CD14-positive monocyte (primary cell): Measurements from ENCODE around the gene SGMS1. TPM values are rescaled to one million over a fixed set of nuclear protein-coding genes. Genes with fewer than 3 reads are reported as not detected.

Experiments
- DNase-seq, 3 donors: peaks; one replicate each; pipeline ENCODE4 v3.0.0-alpha.2; 2011 to 2022
- H2AFZ ChIP-seq: 2 replicates; pipeline ENCODE4 v1.6.0; 2012; ENCODE audit warnings: mild to moderate bottlenecking, low read depth, low read length, inconsistent platforms; ENCODE audit not compliant: insufficient read depth, poor library complexity, severe bottlenecking
- H3K27ac ChIP-seq, 2 donors: 1 replicate in 1 of 2; 2 replicates in 1 of 2; pipeline ENCODE4 v1.5.1; 2012 to 2013; ENCODE audit warnings: low read length in 2 of 2, control low read depth in 1 of 2, inconsistent platforms in 1 of 2, low read depth in 1 of 2, mild to moderate bottlenecking in 1 of 2
- H3K27me3 ChIP-seq, 2 donors: one replicate each; pipeline versions ENCODE4 v1.6.0 to v1.6.1; 2011 to 2013; ENCODE audit warnings: low read length in 2 of 2; ENCODE audit not compliant: control insufficient read depth in 2 of 2, insufficient read depth in 2 of 2
- H3K36me3 ChIP-seq, 2 donors: replicated peaks in 1 of 2; 1 replicate in 1 of 2; 2 replicates in 1 of 2; pipeline versions ENCODE4 v1.5.1 to v1.6.1; 2012 to 2013; ENCODE audit warnings: low read length in 2 of 2, control low read depth in 1 of 2, inconsistent platforms in 1 of 2, mild to moderate bottlenecking in 1 of 2; ENCODE audit not compliant: insufficient read depth in 2 of 2, control insufficient read depth in 1 of 2
- H3K4me1 ChIP-seq, 2 donors: 1 replicate in 1 of 2; 2 replicates in 1 of 2; pipeline versions ENCODE4 v1.5.1 to v1.6.1; 2012 to 2013; ENCODE audit warnings: low read length in 2 of 2, control low read depth in 1 of 2, inconsistent platforms in 1 of 2, mild to moderate bottlenecking in 1 of 2, moderate library complexity in 1 of 2; ENCODE audit not compliant: insufficient read depth in 2 of 2, control insufficient read depth in 1 of 2
- H3K4me2 ChIP-seq: replicated peaks from 2 replicates; pipeline ENCODE3; 2012; ENCODE audit warnings: low read length, moderate library complexity, mild to moderate bottlenecking; ENCODE audit not compliant: poor library complexity, severe bottlenecking; ENCODE audit errors: extremely low read depth
- H3K4me3 ChIP-seq, 3 experiments: fragments of 200-600 bp in 1 of 3; sonication (generic) in 1 of 3; replicated peaks in 1 of 3; 1 replicate in 2 of 3; 2 replicates in 1 of 3; pipeline ENCODE4 v1.5.1; 2011 to 2013; ENCODE audit warnings: low read length in 3 of 3, mild to moderate bottlenecking in 3 of 3, control low read depth in 2 of 3, low read depth in 2 of 3, inconsistent platforms in 1 of 3, moderate library complexity in 1 of 3
- H3K79me2 ChIP-seq: 2 replicates; pipeline ENCODE4 v1.6.0; 2012; ENCODE audit warnings: mild to moderate bottlenecking, control low read depth, inconsistent platforms, low read length, moderate library complexity; ENCODE audit not compliant: insufficient read depth
- H3K9ac ChIP-seq: 2 replicates; pipeline ENCODE4 v1.6.0; 2017; ENCODE audit warnings: low read length, mild to moderate bottlenecking; ENCODE audit not compliant: insufficient read depth, poor library complexity, severe bottlenecking
- H3K9me3 ChIP-seq, 2 donors: replicated peaks in 1 of 2; 1 replicate in 1 of 2; 2 replicates in 1 of 2; pipeline versions ENCODE4 v1.5.1 to v1.6.1; 2012 to 2013; ENCODE audit warnings: low read length in 2 of 2, control low read depth in 1 of 2; ENCODE audit not compliant: control insufficient read depth in 1 of 2, insufficient read depth in 1 of 2
- H4K20me1 ChIP-seq: 2 replicates; pipeline ENCODE4 v1.6.0; 2012; ENCODE audit warnings: mild to moderate bottlenecking, low read length, control low read depth, moderate library complexity; ENCODE audit not compliant: insufficient read depth
- H3K27ac Mint-ChIP-seq, 7 donors: one replicate each; pipeline ENCODE4 v1.8.0; 2020; ENCODE audit warnings: mild to moderate bottlenecking in 7 of 7, mixed read lengths in 7 of 7, moderate library complexity in 6 of 7, inconsistent platforms in 2 of 7
- H3K27me3 Mint-ChIP-seq, 3 donors: one replicate each; pipeline ENCODE4 v1.8.0; 2021 to 2022; ENCODE audit warnings: low read depth in 3 of 3, mild to moderate bottlenecking in 3 of 3, mixed read lengths in 3 of 3, moderate library complexity in 3 of 3, inconsistent platforms in 1 of 3
- H3K36me3 Mint-ChIP-seq, 2 donors: one replicate each; pipeline ENCODE4 v1.8.0; 2020; ENCODE audit warnings: mixed read lengths in 2 of 2, inconsistent platforms in 1 of 2, mild to moderate bottlenecking in 1 of 2
- H3K4me1 Mint-ChIP-seq: one replicate; pipeline ENCODE4 v1.8.0; 2020; ENCODE audit warnings: mild to moderate bottlenecking, mixed read lengths
- H3K4me3 Mint-ChIP-seq, 2 donors: one replicate each; pipeline ENCODE4 v1.8.0; 2020; ENCODE audit warnings: mild to moderate bottlenecking in 2 of 2, mixed read lengths in 2 of 2, moderate library complexity in 1 of 2
- H3K9me3 Mint-ChIP-seq, 7 donors: one replicate each; pipeline ENCODE4 v1.8.0; 2020 to 2022; ENCODE audit warnings: mixed read lengths in 7 of 7, mild to moderate bottlenecking in 6 of 7, moderate library complexity in 6 of 7, inconsistent platforms in 2 of 7
- WGBS: methylation state at CpG from one replicate; pipeline ENCODE4 v1.1.5; 2013; ENCODE audit warnings: missing lambda C conversion rate; ENCODE audit not compliant: insufficient coverage; 5-methylcytosine and 5-hydroxymethylcytosine counted together
- intact Hi-C, 2 donors: fragments of 100-400 bp; cut with micrococcal nuclease; formaldehyde crosslinking; loops; one replicate each; pipeline versions ENCODE4 v1.15.0 to v1.15.1; 2023
- polyA plus RNA-seq, 3 donors: library from polyadenylated mRNA; depleted of rRNA in 1 of 3; unstranded in 2 of 3; stranded (reverse) in 1 of 3; fragments of 300-500 nt in 2 of 3; fragments of >200 nt in 1 of 3; fragmentation: Illumina TruSeq in 2 of 3; gene quantifications; 1 replicate in 2 of 3; 2 replicates in 1 of 3; pipeline ENCODE4 v1.2.3, GENCODE V29; 2012 to 2021
- TF ChIP-seq, protein P1 (sequence below): fragments of 200-600 bp; IDR thresholded peaks from one replicate; pipeline ENCODE4 v1.8.0; 2022; ENCODE audit warnings: antibody characterized with exemption, mild to moderate bottlenecking

Gene SGMS1
- polyA plus RNA-seq, 3 donors, result 19.5 to 20.6 (median 20.4) TPM

GRCh38 chr10:50326172-50326555 is 297.6 kb downstream of the SGMS1 start:
- no peak overlapping the region for H3K4me2 ChIP-seq
- no peaks in the 10 kb centered on the region for H3K27me3 Mint-ChIP-seq
- H3K27ac ChIP-seq, result no peak overlapping the region
- H3K36me3 Mint-ChIP-seq, result peaks cover 29 to 31% of the 10 kb centered on the region in 2 donors
- no peak overlapping the region for H2AFZ ChIP-seq
- peaks cover 15% of the 10 kb centered on the region for H4K20me1 ChIP-seq
- H3K27me3 ChIP-seq, result no peaks in the 10 kb centered on the region
- peaks cover 3% of the 10 kb centered on the region for H3K79me2 ChIP-seq
- TF ChIP-seq, protein P1, sequence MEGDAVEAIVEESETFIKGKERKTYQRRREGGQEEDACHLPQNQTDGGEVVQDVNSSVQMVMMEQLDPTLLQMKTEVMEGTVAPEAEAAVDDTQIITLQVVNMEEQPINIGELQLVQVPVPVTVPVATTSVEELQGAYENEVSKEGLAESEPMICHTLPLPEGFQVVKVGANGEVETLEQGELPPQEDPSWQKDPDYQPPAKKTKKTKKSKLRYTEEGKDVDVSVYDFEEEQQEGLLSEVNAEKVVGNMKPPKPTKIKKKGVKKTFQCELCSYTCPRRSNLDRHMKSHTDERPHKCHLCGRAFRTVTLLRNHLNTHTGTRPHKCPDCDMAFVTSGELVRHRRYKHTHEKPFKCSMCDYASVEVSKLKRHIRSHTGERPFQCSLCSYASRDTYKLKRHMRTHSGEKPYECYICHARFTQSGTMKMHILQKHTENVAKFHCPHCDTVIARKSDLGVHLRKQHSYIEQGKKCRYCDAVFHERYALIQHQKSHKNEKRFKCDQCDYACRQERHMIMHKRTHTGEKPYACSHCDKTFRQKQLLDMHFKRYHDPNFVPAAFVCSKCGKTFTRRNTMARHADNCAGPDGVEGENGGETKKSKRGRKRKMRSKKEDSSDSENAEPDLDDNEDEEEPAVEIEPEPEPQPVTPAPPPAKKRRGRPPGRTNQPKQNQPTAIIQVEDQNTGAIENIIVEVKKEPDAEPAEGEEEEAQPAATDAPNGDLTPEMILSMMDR, result no peak
- no peak overlapping the region for H3K9ac ChIP-seq
- H3K4me3 Mint-ChIP-seq, result no peak overlapping the region
- no peak for DNase-seq
- H3K36me3 ChIP-seq, result peaks cover 0 to 11% of the 10 kb centered on the region in 2 donors
- peaks cover 43 to 55% of the 10 kb centered on the region in 2 donors for H3K4me1 ChIP-seq
- no peaks in the 10 kb centered on the region for H3K9me3 Mint-ChIP-seq
- H3K27ac Mint-ChIP-seq, result no peak overlapping the region
- H3K4me1 Mint-ChIP-seq, result peaks cover 54% of the 10 kb centered on the region
- intact Hi-C loops, result no loop called here
- H3K9me3 ChIP-seq, result no peaks in the 10 kb centered on the region
- H3K4me3 ChIP-seq, result no peak overlapping the region

DNA sequence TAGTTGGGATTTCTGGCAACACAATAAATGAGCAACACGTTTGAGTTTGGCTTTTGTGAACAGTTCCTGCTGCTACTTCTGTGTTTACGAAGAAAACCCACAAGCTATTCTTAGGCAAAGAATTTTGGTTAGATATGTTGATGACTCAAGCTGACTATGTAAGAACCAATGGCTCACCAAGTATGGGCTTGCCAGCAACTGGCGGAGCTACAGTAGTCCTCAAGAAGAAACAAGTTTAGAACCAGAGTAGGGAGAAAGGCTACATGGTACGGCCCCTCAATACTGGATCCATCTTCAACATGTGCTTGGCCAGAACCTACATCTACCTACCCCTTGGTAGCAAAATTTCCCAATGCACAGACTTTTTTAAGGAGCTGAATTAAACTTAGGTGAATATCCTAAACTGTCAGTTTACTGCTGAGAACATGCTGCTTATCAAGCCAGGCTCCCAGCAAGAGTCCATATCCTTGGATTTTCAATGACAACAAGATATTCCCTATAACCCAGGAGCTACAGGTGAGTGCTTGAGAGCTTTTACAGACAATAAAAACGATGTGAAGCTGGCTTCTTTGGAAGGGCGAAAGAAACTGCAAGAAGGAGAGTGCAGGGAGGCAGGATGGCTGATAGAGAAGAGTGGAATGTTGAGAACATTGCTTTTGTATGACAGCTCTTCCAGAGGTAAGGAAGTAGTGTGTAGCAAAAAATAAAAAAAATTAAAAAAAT is 298.1 kb downstream of the SGMS1 start:
- Histone ChIP-seq H3K4me1 (peaks cover 47 to 55% of the 10 kb centered on the region in 2 donors), H2AFZ (no peak overlapping the region), H3K4me2 (peak overlapping the region; percentile 18), H3K9me3 (no peaks in the 10 kb centered on the region), H3K27me3 (no peaks in the 10 kb centered on the region), H3K79me2 (peaks cover 5% of the 10 kb centered on the region), H3K27ac (peak overlapping the region in 1 of 2 donors; percentile 55), H3K36me3 (peaks cover 0 to 14% of the 10 kb centered on the region in 2 donors), H4K20me1 (peaks cover 20% of the 10 kb centered on the region), H3K4me3 (no peak overlapping the region), H3K9ac (no peak overlapping the region)
- peaks cover 55% of the 10 kb centered on the region for H3K4me1 Mint-ChIP-seq
- TF ChIP-seq, protein P1, result no peak
- DNase-seq, result peak; percentile 30 to 79 (median 62)
- H3K9me3 Mint-ChIP-seq, result no peaks in the 10 kb centered on the region
- intact Hi-C loops, result no loop called here
- H3K27me3 Mint-ChIP-seq, result peaks cover 0 to under 1% (median 0%) of the 10 kb centered on the region in 3 donors
- 39% methylated on average over 3 of the region's 6 CpGs for WGBS
- H3K27ac Mint-ChIP-seq, result peak overlapping the region; percentile 18 to 66 (median 41)
- peaks cover 33 to 36% of the 10 kb centered on the region in 2 donors for H3K36me3 Mint-ChIP-seq
- no peak overlapping the region for H3K4me3 Mint-ChIP-seq
